WTC11 (cell line): ENCODE data around the gene CRACR2B.

Experiments
- ATF2 ChIP-seq: sonication (generic); formaldehyde crosslinking; IDR thresholded peaks from 2 replicates; pipeline ENCODE4 v1.8.1; 2022; ENCODE audit warnings: low read depth, missing genetic modification reagents, borderline replicate concordance
- CBFB ChIP-seq: sonication (generic); formaldehyde crosslinking; IDR thresholded peaks from 2 replicates; pipeline ENCODE4 v1.8.1; 2022; ENCODE audit warnings: mild to moderate bottlenecking, low read depth, missing genetic modification reagents
- JUN ChIP-seq: sonication (generic); formaldehyde crosslinking; IDR thresholded peaks from 2 replicates; pipeline ENCODE4 v1.8.0; 2023; ENCODE audit warnings: mild to moderate bottlenecking, missing genetic modification reagents
- MAX ChIP-seq: sonication (generic); formaldehyde crosslinking; IDR thresholded peaks from 2 replicates; pipeline ENCODE4 v1.8.0; 2022; ENCODE audit warnings: mild to moderate bottlenecking, missing genetic modification reagents
- NR1H2 ChIP-seq: sonication (generic); formaldehyde crosslinking; IDR thresholded peaks from 2 replicates; pipeline ENCODE4 v1.9.0; 2021; ENCODE audit warnings: mild to moderate bottlenecking, moderate library complexity, missing genetic modification reagents
- NR3C1 ChIP-seq: sonication (generic); formaldehyde crosslinking; conservative IDR thresholded peaks from 2 replicates; pipeline ENCODE4 v1.8.1; 2023; ENCODE audit warnings: low read depth, mild to moderate bottlenecking, missing genetic modification reagents
- SP1 ChIP-seq: sonication (generic); formaldehyde crosslinking; conservative IDR thresholded peaks from 2 replicates; pipeline ENCODE4 v1.8.1; 2022; ENCODE audit warnings: missing genetic modification reagents
- ZBTB21 ChIP-seq: sonication (generic); formaldehyde crosslinking; IDR thresholded peaks from 2 replicates; pipeline ENCODE4 v1.8.1; 2023; ENCODE audit warnings: mild to moderate bottlenecking, missing genetic modification reagents, borderline replicate concordance
- ZNF317 ChIP-seq: sonication (generic); formaldehyde crosslinking; IDR thresholded peaks from 2 replicates; pipeline ENCODE4 v1.8.1; 2023; ENCODE audit warnings: low read depth, mild to moderate bottlenecking, moderate library complexity, missing genetic modification reagents, borderline replicate concordance
- TF ChIP-seq, protein P1 (sequence below): fragments of 200-600 bp; IDR thresholded peaks from 2 replicates; pipeline ENCODE4 v1.8.0; 2022; ENCODE audit warnings: antibody characterized with exemption
- TF ChIP-seq, protein P2 (sequence below): fragments of 250-450 bp; sonication (Bioruptor Pico); IDR thresholded peaks from 2 replicates; pipeline ENCODE4 v1.9.0; 2021; ENCODE audit warnings: mild to moderate bottlenecking, borderline replicate concordance

DNA sequence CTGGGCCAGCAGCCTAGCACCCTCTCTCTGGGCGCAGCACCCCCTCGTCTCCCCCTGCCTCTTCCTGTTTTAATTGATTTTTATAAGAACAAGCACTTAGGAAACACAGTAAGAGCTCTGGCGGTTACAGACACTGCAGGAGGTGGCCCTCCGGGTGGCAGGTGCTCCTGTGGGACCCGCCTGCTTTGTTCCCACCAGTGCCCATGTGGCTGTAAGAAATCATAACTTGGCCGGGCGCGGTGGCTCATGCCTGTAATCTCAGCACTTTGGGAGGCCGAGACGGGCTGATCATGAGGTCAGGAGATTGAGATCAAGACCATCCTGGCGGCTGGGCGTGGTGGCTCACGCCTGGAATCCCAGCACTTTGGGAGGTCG lies 33.4 kb downstream of the CRACR2B start:
- TF ChIP-seq, protein P1, sequence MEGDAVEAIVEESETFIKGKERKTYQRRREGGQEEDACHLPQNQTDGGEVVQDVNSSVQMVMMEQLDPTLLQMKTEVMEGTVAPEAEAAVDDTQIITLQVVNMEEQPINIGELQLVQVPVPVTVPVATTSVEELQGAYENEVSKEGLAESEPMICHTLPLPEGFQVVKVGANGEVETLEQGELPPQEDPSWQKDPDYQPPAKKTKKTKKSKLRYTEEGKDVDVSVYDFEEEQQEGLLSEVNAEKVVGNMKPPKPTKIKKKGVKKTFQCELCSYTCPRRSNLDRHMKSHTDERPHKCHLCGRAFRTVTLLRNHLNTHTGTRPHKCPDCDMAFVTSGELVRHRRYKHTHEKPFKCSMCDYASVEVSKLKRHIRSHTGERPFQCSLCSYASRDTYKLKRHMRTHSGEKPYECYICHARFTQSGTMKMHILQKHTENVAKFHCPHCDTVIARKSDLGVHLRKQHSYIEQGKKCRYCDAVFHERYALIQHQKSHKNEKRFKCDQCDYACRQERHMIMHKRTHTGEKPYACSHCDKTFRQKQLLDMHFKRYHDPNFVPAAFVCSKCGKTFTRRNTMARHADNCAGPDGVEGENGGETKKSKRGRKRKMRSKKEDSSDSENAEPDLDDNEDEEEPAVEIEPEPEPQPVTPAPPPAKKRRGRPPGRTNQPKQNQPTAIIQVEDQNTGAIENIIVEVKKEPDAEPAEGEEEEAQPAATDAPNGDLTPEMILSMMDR, result no peak
- TF ChIP-seq MAX (no peak), NR3C1 (CRISPR knock-in tag) (no peak), ATF2 (CRISPR knock-in tag) (no peak), JUN (CRISPR knock-in tag) (no peak), ZBTB21 (CRISPR knock-in tag) (no peak), CBFB (CRISPR knock-in tag) (no peak), ZNF317 (CRISPR knock-in tag) (no peak), NR1H2 (CRISPR knock-in tag) (no peak), SP1 (CRISPR knock-in tag) (no peak)
- TF ChIP-seq, protein P2, sequence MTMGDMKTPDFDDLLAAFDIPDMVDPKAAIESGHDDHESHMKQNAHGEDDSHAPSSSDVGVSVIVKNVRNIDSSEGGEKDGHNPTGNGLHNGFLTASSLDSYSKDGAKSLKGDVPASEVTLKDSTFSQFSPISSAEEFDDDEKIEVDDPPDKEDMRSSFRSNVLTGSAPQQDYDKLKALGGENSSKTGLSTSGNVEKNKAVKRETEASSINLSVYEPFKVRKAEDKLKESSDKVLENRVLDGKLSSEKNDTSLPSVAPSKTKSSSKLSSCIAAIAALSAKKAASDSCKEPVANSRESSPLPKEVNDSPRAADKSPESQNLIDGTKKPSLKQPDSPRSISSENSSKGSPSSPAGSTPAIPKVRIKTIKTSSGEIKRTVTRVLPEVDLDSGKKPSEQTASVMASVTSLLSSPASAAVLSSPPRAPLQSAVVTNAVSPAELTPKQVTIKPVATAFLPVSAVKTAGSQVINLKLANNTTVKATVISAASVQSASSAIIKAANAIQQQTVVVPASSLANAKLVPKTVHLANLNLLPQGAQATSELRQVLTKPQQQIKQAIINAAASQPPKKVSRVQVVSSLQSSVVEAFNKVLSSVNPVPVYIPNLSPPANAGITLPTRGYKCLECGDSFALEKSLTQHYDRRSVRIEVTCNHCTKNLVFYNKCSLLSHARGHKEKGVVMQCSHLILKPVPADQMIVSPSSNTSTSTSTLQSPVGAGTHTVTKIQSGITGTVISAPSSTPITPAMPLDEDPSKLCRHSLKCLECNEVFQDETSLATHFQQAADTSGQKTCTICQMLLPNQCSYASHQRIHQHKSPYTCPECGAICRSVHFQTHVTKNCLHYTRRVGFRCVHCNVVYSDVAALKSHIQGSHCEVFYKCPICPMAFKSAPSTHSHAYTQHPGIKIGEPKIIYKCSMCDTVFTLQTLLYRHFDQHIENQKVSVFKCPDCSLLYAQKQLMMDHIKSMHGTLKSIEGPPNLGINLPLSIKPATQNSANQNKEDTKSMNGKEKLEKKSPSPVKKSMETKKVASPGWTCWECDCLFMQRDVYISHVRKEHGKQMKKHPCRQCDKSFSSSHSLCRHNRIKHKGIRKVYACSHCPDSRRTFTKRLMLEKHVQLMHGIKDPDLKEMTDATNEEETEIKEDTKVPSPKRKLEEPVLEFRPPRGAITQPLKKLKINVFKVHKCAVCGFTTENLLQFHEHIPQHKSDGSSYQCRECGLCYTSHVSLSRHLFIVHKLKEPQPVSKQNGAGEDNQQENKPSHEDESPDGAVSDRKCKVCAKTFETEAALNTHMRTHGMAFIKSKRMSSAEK (CRISPR knock-in tag), result no peak
